ENCODE data around the gene TGFB1.
A peak's percentile ranks its signal among the peaks of the same experiment; 100 is the strongest.

The TGFB1 gene

DNA sequence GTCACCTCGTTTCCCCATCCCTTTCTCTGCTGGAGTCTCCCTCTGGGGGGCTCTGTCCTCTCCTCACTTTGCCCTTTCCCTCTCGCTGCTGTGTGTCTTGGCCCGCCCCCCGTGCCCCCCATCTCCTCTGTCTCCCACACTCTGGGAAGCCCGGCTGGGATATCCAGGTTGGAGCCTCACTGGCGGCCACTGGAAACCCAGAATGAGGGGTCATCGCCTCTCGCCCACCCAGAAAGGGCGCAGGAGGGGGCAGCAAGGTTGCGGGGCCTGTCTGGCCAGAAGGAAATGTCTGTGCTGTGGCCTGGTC, 28.1 kb downstream of the TGFB1 start:
- peaks cover 2% of the 10 kb centered on the region for H3K79me2 ChIP-seq (ENCODE audit: control insufficient read depth, insufficient read depth, low read length)
- no CpG with 5 or more reads among the region's 10 CpGs for WGBS (ENCODE audit: extremely low coverage, insufficient coverage, low lambda C conversion rate)
- H3K4me2 ChIP-seq (ENCODE audit: low read length): peak overlapping the region; percentile 39
- peaks cover 1% of the 10 kb centered on the region for H3K36me3 ChIP-seq (ENCODE audit: control insufficient read depth, insufficient read depth, low read length)
- H4K5ac ChIP-seq (ENCODE audit: low read length): no peak overlapping the region
- peak overlapping the region; percentile 70 for H3K9ac ChIP-seq (ENCODE audit: low read length)
- H3K18ac ChIP-seq (ENCODE audit: low read length): peak overlapping the region; percentile 86
- H2AK5ac ChIP-seq (ENCODE audit: low read length): peak overlapping the region; percentile 57
- peak overlapping the region; percentile 99 for H3K27ac ChIP-seq (ENCODE audit: low read depth, low read length)
- H3K27me3 ChIP-seq (ENCODE audit: insufficient read depth, low read length, poor library complexity): no peaks in the 10 kb centered on the region
- DNase-seq: no peak
- no peak overlapping the region for H2BK15ac ChIP-seq (replicated peaks; ENCODE audit: low read depth)
- H3K56ac ChIP-seq (ENCODE audit: low read length): peak overlapping the region; percentile 95
- H4K8ac ChIP-seq (ENCODE audit: low read depth, low read length): peak overlapping the region; percentile 30
- peak overlapping the region; percentile 86 for H2BK120ac ChIP-seq (ENCODE audit: low read depth, low read length)
- no peak overlapping the region for H3K23ac ChIP-seq (ENCODE audit: low read length)
- H3K4me1 ChIP-seq (ENCODE audit: control insufficient read depth, low read depth, low read length): peaks cover 39% of the 10 kb centered on the region
- H3K79me1 ChIP-seq (ENCODE audit: low read length): peaks cover 2% of the 10 kb centered on the region
- no peak overlapping the region for H3K4me3 ChIP-seq (ENCODE audit: low read length)
- H2BK5ac ChIP-seq (ENCODE audit: low read length): peak overlapping the region; percentile 100
- peak overlapping the region; percentile 92 for H3K4ac ChIP-seq (ENCODE audit: low read depth, low read length)

DNA sequence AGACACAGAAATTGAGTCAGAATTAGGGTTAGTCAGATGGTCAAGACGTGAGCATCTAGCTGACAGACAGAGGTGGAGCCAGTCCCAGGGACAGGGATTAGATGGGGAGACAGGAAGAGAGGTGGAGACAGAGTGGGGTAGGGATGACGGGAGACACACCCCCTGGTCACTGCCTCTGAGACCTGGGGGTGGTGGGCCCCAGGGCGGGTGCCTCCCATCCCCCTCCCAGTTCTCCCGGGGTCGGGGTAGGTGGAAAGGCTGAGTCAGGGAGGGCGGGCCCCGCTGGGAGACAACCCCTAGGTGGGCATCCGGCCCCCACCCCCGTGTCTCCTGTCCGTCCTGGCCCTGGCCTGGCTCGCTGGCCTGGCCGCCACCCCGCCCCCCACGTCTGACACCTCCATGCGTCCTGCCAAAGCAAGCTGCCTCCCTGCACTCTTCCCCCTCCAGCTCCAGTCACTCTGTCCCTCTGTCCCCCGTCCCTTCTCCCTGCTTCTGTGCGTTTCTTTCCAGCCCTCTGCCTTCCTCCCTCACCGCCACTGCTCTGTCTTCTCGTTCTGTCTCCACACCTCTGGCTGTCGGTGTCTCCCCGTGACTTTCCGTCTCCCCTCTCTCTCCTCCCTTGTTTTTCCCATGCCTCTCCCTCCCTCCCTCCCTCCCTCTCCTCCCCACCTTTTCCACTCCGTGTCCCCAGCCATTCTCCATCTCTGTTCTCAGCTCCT, 28.6 kb downstream of the TGFB1 start:
- peak overlapping the region; percentile 48 for H3K23ac ChIP-seq (ENCODE audit: low read length)
- peak; percentile 99 for DNase-seq
- H3K4me1 ChIP-seq (ENCODE audit: control insufficient read depth, low read depth, low read length): peaks cover 39% of the 10 kb centered on the region
- H2BK15ac ChIP-seq (replicated peaks; ENCODE audit: low read depth): no peak overlapping the region
- peak overlapping the region; percentile 70 for H3K9ac ChIP-seq (ENCODE audit: low read length)
- H2BK120ac ChIP-seq (ENCODE audit: low read depth, low read length): peak overlapping the region; percentile 86
- H3K18ac ChIP-seq (ENCODE audit: low read length): peak overlapping the region; percentile 86
- peak overlapping the region; percentile 57 for H2AK5ac ChIP-seq (ENCODE audit: low read length)
- H3K27ac ChIP-seq (ENCODE audit: low read depth, low read length): peak overlapping the region; percentile 99
- no peak overlapping the region for H4K5ac ChIP-seq (ENCODE audit: low read length)
- H3K27me3 ChIP-seq (ENCODE audit: insufficient read depth, low read length, poor library complexity): no peaks in the 10 kb centered on the region
- peak overlapping the region; percentile 100 for H2BK5ac ChIP-seq (ENCODE audit: low read length)
- H3K4me2 ChIP-seq (ENCODE audit: low read length): peak overlapping the region; percentile 56
- peaks cover 2% of the 10 kb centered on the region for H3K79me2 ChIP-seq (ENCODE audit: control insufficient read depth, insufficient read depth, low read length)
- no peak overlapping the region for H3K4me3 ChIP-seq (ENCODE audit: low read length)
- H3K4ac ChIP-seq (ENCODE audit: low read depth, low read length): peak overlapping the region; percentile 92
- no CpG with 5 or more reads among the region's 23 CpGs for WGBS (ENCODE audit: extremely low coverage, insufficient coverage, low lambda C conversion rate)
- peaks cover 1% of the 10 kb centered on the region for H3K36me3 ChIP-seq (ENCODE audit: control insufficient read depth, insufficient read depth, low read length)
- H4K8ac ChIP-seq (ENCODE audit: low read depth, low read length): peak overlapping the region; percentile 30
- peaks cover 2% of the 10 kb centered on the region for H3K79me1 ChIP-seq (ENCODE audit: low read length)
- peak overlapping the region; percentile 95 for H3K56ac ChIP-seq (ENCODE audit: low read length)

DNA sequence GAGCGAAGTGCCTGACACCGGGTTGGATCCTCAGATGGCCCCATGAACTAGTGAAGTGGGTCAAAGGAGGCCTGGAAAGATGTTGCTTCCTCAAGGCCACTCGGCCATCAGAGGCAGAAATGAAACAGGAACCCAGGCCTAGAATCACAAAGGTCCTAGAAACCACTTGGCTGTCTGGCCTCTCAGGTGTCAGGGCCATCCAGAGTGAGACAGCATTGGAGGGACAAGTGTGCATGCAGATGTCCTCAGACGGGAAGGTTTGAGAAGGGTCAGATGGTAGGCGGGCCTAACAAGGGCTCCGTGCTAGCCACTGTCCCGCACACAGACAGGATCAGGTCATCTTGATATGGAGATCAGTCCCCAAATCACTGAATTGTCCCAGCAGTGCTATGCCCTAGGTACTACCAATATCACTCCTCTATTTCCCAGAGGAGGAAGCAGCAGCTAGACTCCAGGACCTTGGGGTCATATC, 29.5 kb downstream of the TGFB1 start:
- Histone ChIP-seq H3K36me3 (ENCODE audit: control insufficient read depth, insufficient read depth, low read length) (peaks cover 3% of the 10 kb centered on the region), H2BK5ac (ENCODE audit: low read length) (peak overlapping the region; percentile 86), H3K79me1 (ENCODE audit: low read length) (peaks cover 2% of the 10 kb centered on the region), H3K23ac (ENCODE audit: low read length) (no peak overlapping the region), H3K18ac (ENCODE audit: low read length) (peak overlapping the region; percentile 83), H4K8ac (ENCODE audit: low read depth, low read length) (peak overlapping the region; percentile 28), H3K4ac (ENCODE audit: low read depth, low read length) (peak overlapping the region; percentile 97), H3K4me1 (ENCODE audit: control insufficient read depth, low read depth, low read length) (peaks cover 39% of the 10 kb centered on the region), H3K79me2 (ENCODE audit: control insufficient read depth, insufficient read depth, low read length) (peaks cover 2% of the 10 kb centered on the region), H2BK120ac (ENCODE audit: low read depth, low read length) (peak overlapping the region; percentile 74), H3K56ac (ENCODE audit: low read length) (peak overlapping the region; percentile 70), H2BK15ac (replicated peaks; ENCODE audit: low read depth) (no peak overlapping the region), H3K4me3 (ENCODE audit: low read length) (no peak overlapping the region), H4K5ac (ENCODE audit: low read length) (peak overlapping the region; percentile 64), H3K9ac (ENCODE audit: low read length) (peak overlapping the region; percentile 53), H2AK5ac (ENCODE audit: low read length) (peak overlapping the region; percentile 5), H3K27ac (ENCODE audit: low read depth, low read length) (peak overlapping the region; percentile 99), H3K27me3 (ENCODE audit: insufficient read depth, low read length, poor library complexity) (no peaks in the 10 kb centered on the region), H3K4me2 (ENCODE audit: low read length) (no peak overlapping the region)
- DNase-seq: peak; percentile 64
- no CpG with 5 or more reads among the region's 7 CpGs for WGBS (ENCODE audit: extremely low coverage, insufficient coverage, low lambda C conversion rate)

DNA sequence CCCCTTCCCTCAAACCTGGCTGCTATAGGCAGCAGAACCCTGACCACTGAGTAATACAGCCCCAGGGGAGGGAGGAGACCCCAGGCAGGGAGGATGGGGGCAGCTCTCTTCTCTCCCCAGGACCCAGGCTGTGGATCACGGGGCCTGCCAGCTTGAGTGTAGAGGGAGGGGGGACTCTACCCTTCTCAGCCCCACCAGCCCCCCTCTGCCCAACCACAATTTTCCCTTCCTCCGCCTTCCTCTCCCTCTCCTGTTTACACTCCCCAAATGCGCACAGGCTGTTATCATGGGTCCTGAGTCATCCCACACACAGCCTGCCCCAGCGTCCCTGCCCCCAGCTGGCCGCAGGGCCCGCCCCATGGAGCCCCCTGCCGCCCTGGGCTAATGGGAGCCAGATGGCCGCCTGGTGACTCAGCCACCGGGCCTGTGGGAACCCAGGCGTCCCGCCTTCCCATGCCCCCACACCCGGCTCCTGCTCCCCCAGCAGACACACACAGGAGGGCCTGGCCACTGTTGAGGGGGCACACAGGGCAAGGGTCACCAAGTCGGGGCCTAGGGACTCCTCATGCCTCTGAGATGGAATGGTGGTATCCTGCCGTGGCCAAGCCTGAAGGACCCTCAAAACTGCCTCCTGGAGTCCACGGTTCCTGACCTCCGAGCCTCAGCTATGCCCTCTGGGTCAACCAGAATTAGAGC, 30.1 kb downstream of the TGFB1 start:
- peak; percentile 90 for DNase-seq
- H3K56ac ChIP-seq (ENCODE audit: low read length): peak overlapping the region; percentile 70
- peaks cover 39% of the 10 kb centered on the region for H3K4me1 ChIP-seq (ENCODE audit: control insufficient read depth, low read depth, low read length)
- H2BK15ac ChIP-seq (replicated peaks; ENCODE audit: low read depth): no peak overlapping the region
- H3K23ac ChIP-seq (ENCODE audit: low read length): peak overlapping the region; percentile 59
- H2BK5ac ChIP-seq (ENCODE audit: low read length): peak overlapping the region; percentile 95
- no peak overlapping the region for H3K4me2 ChIP-seq (ENCODE audit: low read length)
- peak overlapping the region; percentile 40 for H2AK5ac ChIP-seq (ENCODE audit: low read length)
- peak overlapping the region; percentile 74 for H2BK120ac ChIP-seq (ENCODE audit: low read depth, low read length)
- H3K4ac ChIP-seq (ENCODE audit: low read depth, low read length): peak overlapping the region; percentile 97
- peak overlapping the region; percentile 89 for H3K18ac ChIP-seq (ENCODE audit: low read length)
- peaks cover 4% of the 10 kb centered on the region for H3K79me1 ChIP-seq (ENCODE audit: low read length)
- H3K36me3 ChIP-seq (ENCODE audit: control insufficient read depth, insufficient read depth, low read length): peaks cover 6% of the 10 kb centered on the region
- H3K27me3 ChIP-seq (ENCODE audit: insufficient read depth, low read length, poor library complexity): no peaks in the 10 kb centered on the region
- peak overlapping the region; percentile 53 for H3K9ac ChIP-seq (ENCODE audit: low read length)
- H4K5ac ChIP-seq (ENCODE audit: low read length): peak overlapping the region; percentile 10
- H3K27ac ChIP-seq (ENCODE audit: low read depth, low read length): peak overlapping the region; percentile 99
- H3K4me3 ChIP-seq (ENCODE audit: low read length): no peak overlapping the region
- no CpG with 5 or more reads among the region's 16 CpGs for WGBS (ENCODE audit: extremely low coverage, insufficient coverage, low lambda C conversion rate)
- peaks cover 2% of the 10 kb centered on the region for H3K79me2 ChIP-seq (ENCODE audit: control insufficient read depth, insufficient read depth, low read length)
- H4K8ac ChIP-seq (ENCODE audit: low read depth, low read length): peak overlapping the region; percentile 28

DNA sequence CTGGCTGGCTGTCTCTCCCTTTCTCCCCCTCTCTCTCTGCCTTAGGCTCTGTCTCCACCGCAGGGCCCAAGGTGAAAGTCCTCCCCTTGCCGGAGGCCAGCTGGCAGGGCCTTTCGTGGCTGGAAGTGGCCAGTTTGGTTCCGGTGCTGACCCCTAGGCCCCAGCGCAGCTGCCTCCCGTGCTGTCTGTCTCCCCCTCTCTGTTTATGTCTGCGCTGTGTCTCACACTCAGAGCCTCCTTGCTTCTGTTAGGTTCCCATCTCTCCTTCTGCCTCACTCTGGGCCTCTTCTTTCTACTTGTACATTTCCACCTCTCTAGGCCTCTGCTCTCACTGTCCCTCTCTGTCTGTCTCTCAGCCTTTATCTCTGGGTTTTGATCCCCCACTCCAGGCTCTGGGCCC, 30.7 kb downstream of the TGFB1 start:
- H3K79me2 ChIP-seq (ENCODE audit: control insufficient read depth, insufficient read depth, low read length): peaks cover 2% of the 10 kb centered on the region
- WGBS (ENCODE audit: extremely low coverage, insufficient coverage, low lambda C conversion rate): no CpG with 5 or more reads among the region's 7 CpGs
- H2BK120ac ChIP-seq (ENCODE audit: low read depth, low read length): peak overlapping the region; percentile 31
- H4K5ac ChIP-seq (ENCODE audit: low read length): peak overlapping the region; percentile 10
- H2BK15ac ChIP-seq (replicated peaks; ENCODE audit: low read depth): no peak overlapping the region
- H3K4me3 ChIP-seq (ENCODE audit: low read length): no peak overlapping the region
- peak overlapping the region; percentile 28 for H4K8ac ChIP-seq (ENCODE audit: low read depth, low read length)
- peak overlapping the region; percentile 97 for H3K4ac ChIP-seq (ENCODE audit: low read depth, low read length)
- peaks cover 6% of the 10 kb centered on the region for H3K36me3 ChIP-seq (ENCODE audit: control insufficient read depth, insufficient read depth, low read length)
- peak overlapping the region; percentile 70 for H3K56ac ChIP-seq (ENCODE audit: low read length)
- peak overlapping the region; percentile 89 for H3K18ac ChIP-seq (ENCODE audit: low read length)
- H3K9ac ChIP-seq (ENCODE audit: low read length): peak overlapping the region; percentile 37
- H3K23ac ChIP-seq (ENCODE audit: low read length): peak overlapping the region; percentile 59
- H3K79me1 ChIP-seq (ENCODE audit: low read length): peaks cover 4% of the 10 kb centered on the region
- no peaks in the 10 kb centered on the region for H3K27me3 ChIP-seq (ENCODE audit: insufficient read depth, low read length, poor library complexity)
- H2AK5ac ChIP-seq (ENCODE audit: low read length): peak overlapping the region; percentile 40
- DNase-seq: no peak
- H3K27ac ChIP-seq (ENCODE audit: low read depth, low read length): peak overlapping the region; percentile 99
- H3K4me2 ChIP-seq (ENCODE audit: low read length): no peak overlapping the region
- peaks cover 37% of the 10 kb centered on the region for H3K4me1 ChIP-seq (ENCODE audit: control insufficient read depth, low read depth, low read length)
- H2BK5ac ChIP-seq (ENCODE audit: low read length): peak overlapping the region; percentile 95
